ENCODE results near the gene NR2C2.

NR2C2 gene

GRCh38 chr3:15044326-15044725 is 96.9 kb downstream of the NR2C2 start:
- H3K27me3 ChIP-seq (ENCODE audit: insufficient read depth, low read length, poor library complexity), result no peaks in the 10 kb centered on the region
- H3K56ac ChIP-seq (ENCODE audit: low read length), result no peak overlapping the region
- DNase-seq, result no peak
- H2BK15ac ChIP-seq (replicated peaks; ENCODE audit: low read depth), result no peak overlapping the region
- H4K5ac ChIP-seq (ENCODE audit: low read length), result no peak overlapping the region
- no peak overlapping the region for H3K18ac ChIP-seq (ENCODE audit: low read length)
- H3K27ac ChIP-seq (ENCODE audit: low read depth, low read length), result no peak overlapping the region
- no peak overlapping the region for H4K8ac ChIP-seq (ENCODE audit: low read depth, low read length)
- WGBS (ENCODE audit: extremely low coverage, insufficient coverage, low lambda C conversion rate), result no CpG with 5 or more reads among the region's 7 CpGs
- H3K79me1 ChIP-seq (ENCODE audit: low read length), result no peaks in the 10 kb centered on the region
- no peaks in the 10 kb centered on the region for H3K79me2 ChIP-seq (ENCODE audit: control insufficient read depth, insufficient read depth, low read length)
- no peak overlapping the region for H2BK120ac ChIP-seq (ENCODE audit: low read depth, low read length)
- no peak overlapping the region for H3K9ac ChIP-seq (ENCODE audit: low read length)
- no peak overlapping the region for H3K4me2 ChIP-seq (ENCODE audit: low read length)
- H3K23ac ChIP-seq (ENCODE audit: low read length), result no peak overlapping the region
- H3K4ac ChIP-seq (ENCODE audit: low read depth, low read length), result no peak overlapping the region
- no peak overlapping the region for H2AK5ac ChIP-seq (ENCODE audit: low read length)
- no peak overlapping the region for H3K4me3 ChIP-seq (ENCODE audit: low read length)
- H2BK5ac ChIP-seq (ENCODE audit: low read length), result no peak overlapping the region
- H3K36me3 ChIP-seq (ENCODE audit: control insufficient read depth, insufficient read depth, low read length), result peaks cover 28% of the 10 kb centered on the region
- no peaks in the 10 kb centered on the region for H3K4me1 ChIP-seq (ENCODE audit: control insufficient read depth, low read depth, low read length)

GRCh38 chr3:15045667-15046066 is 98.3 kb downstream of the NR2C2 start:
- no peak overlapping the region for H3K18ac ChIP-seq (ENCODE audit: low read length)
- H3K36me3 ChIP-seq (ENCODE audit: control insufficient read depth, insufficient read depth, low read length), result peaks cover 26% of the 10 kb centered on the region
- H3K4me3 ChIP-seq (ENCODE audit: low read length), result no peak overlapping the region
- H3K27ac ChIP-seq (ENCODE audit: low read depth, low read length), result no peak overlapping the region
- H3K4me2 ChIP-seq (ENCODE audit: low read length), result no peak overlapping the region
- no peak overlapping the region for H3K23ac ChIP-seq (ENCODE audit: low read length)
- H2BK120ac ChIP-seq (ENCODE audit: low read depth, low read length), result no peak overlapping the region
- H2BK15ac ChIP-seq (replicated peaks; ENCODE audit: low read depth), result no peak overlapping the region
- no peaks in the 10 kb centered on the region for H3K4me1 ChIP-seq (ENCODE audit: control insufficient read depth, low read depth, low read length)
- H3K4ac ChIP-seq (ENCODE audit: low read depth, low read length), result no peak overlapping the region
- no peaks in the 10 kb centered on the region for H3K27me3 ChIP-seq (ENCODE audit: insufficient read depth, low read length, poor library complexity)
- WGBS (ENCODE audit: extremely low coverage, insufficient coverage, low lambda C conversion rate), result no CpG with 5 or more reads among the region's 1 CpG
- no peak overlapping the region for H4K5ac ChIP-seq (ENCODE audit: low read length)
- no peaks in the 10 kb centered on the region for H3K79me2 ChIP-seq (ENCODE audit: control insufficient read depth, insufficient read depth, low read length)
- H3K79me1 ChIP-seq (ENCODE audit: low read length), result peaks cover 2% of the 10 kb centered on the region
- no peak overlapping the region for H2BK5ac ChIP-seq (ENCODE audit: low read length)
- no peak for DNase-seq
- no peak overlapping the region for H3K9ac ChIP-seq (ENCODE audit: low read length)
- no peak overlapping the region for H4K8ac ChIP-seq (ENCODE audit: low read depth, low read length)
- H3K56ac ChIP-seq (ENCODE audit: low read length), result no peak overlapping the region
- no peak overlapping the region for H2AK5ac ChIP-seq (ENCODE audit: low read length)

- no peak overlapping the region for H3K27ac ChIP-seq (ENCODE audit: low read depth, low read length)
- no peak overlapping the region for H3K56ac ChIP-seq (ENCODE audit: low read length)
- no peak overlapping the region for H3K9ac ChIP-seq (ENCODE audit: low read length)
- H3K27me3 ChIP-seq (ENCODE audit: insufficient read depth, low read length, poor library complexity), result no peaks in the 10 kb centered on the region
- WGBS (ENCODE audit: extremely low coverage, insufficient coverage, low lambda C conversion rate), result no CpG with 5 or more reads among the region's 2 CpGs
- no peak overlapping the region for H2AK5ac ChIP-seq (ENCODE audit: low read length)
- no peak overlapping the region for H3K4me2 ChIP-seq (ENCODE audit: low read length)
- H3K23ac ChIP-seq (ENCODE audit: low read length), result no peak overlapping the region
- no peak overlapping the region for H3K4me3 ChIP-seq (ENCODE audit: low read length)
- H3K79me1 ChIP-seq (ENCODE audit: low read length), result peaks cover 4% of the 10 kb centered on the region
- no peak overlapping the region for H2BK15ac ChIP-seq (replicated peaks; ENCODE audit: low read depth)
- DNase-seq, result no peak
- no peak overlapping the region for H4K5ac ChIP-seq (ENCODE audit: low read length)
- H4K8ac ChIP-seq (ENCODE audit: low read depth, low read length), result no peak overlapping the region
- H2BK120ac ChIP-seq (ENCODE audit: low read depth, low read length), result no peak overlapping the region
- peaks cover 15% of the 10 kb centered on the region for H3K36me3 ChIP-seq (ENCODE audit: control insufficient read depth, insufficient read depth, low read length)
- no peak overlapping the region for H3K4ac ChIP-seq (ENCODE audit: low read depth, low read length)
- H3K4me1 ChIP-seq (ENCODE audit: control insufficient read depth, low read depth, low read length), result no peaks in the 10 kb centered on the region
- H3K18ac ChIP-seq (ENCODE audit: low read length), result no peak overlapping the region
- no peak overlapping the region for H2BK5ac ChIP-seq (ENCODE audit: low read length)
- H3K79me2 ChIP-seq (ENCODE audit: control insufficient read depth, insufficient read depth, low read length), result no peaks in the 10 kb centered on the region
These were observed 102.2 kb downstream of the NR2C2 start for GRCh38 chr3:15049584-15049983.

GRCh38 chr3:15050405-15051092 is 103.2 kb downstream of the NR2C2 start:
- Histone ChIP-seq H3K27ac (ENCODE audit: low read depth, low read length) (no peak overlapping the region), H3K27me3 (ENCODE audit: insufficient read depth, low read length, poor library complexity) (no peaks in the 10 kb centered on the region), H3K4me2 (ENCODE audit: low read length) (no peak overlapping the region), H3K36me3 (ENCODE audit: control insufficient read depth, insufficient read depth, low read length) (peaks cover 11% of the 10 kb centered on the region), H2BK15ac (replicated peaks; ENCODE audit: low read depth) (no peak overlapping the region), H3K18ac (ENCODE audit: low read length) (no peak overlapping the region), H3K9ac (ENCODE audit: low read length) (no peak overlapping the region), H3K56ac (ENCODE audit: low read length) (no peak overlapping the region), H4K8ac (ENCODE audit: low read depth, low read length) (no peak overlapping the region), H3K4ac (ENCODE audit: low read depth, low read length) (no peak overlapping the region), H3K4me1 (ENCODE audit: control insufficient read depth, low read depth, low read length) (no peaks in the 10 kb centered on the region), H4K5ac (ENCODE audit: low read length) (no peak overlapping the region), H3K23ac (ENCODE audit: low read length) (no peak overlapping the region), H2BK5ac (ENCODE audit: low read length) (no peak overlapping the region), H3K79me2 (ENCODE audit: control insufficient read depth, insufficient read depth, low read length) (peaks cover 5% of the 10 kb centered on the region), H2AK5ac (ENCODE audit: low read length) (no peak overlapping the region), H3K79me1 (ENCODE audit: low read length) (peaks cover 6% of the 10 kb centered on the region), H2BK120ac (ENCODE audit: low read depth, low read length) (no peak overlapping the region), H3K4me3 (ENCODE audit: low read length) (no peak overlapping the region)
- WGBS (ENCODE audit: extremely low coverage, insufficient coverage, low lambda C conversion rate), result no CpG with 5 or more reads among the region's 3 CpGs
- DNase-seq, result no peak

- H3K4me1 ChIP-seq (ENCODE audit: control insufficient read depth, low read depth, low read length), result no peaks in the 10 kb centered on the region
- DNase-seq, result peak; percentile 88
- WGBS (ENCODE audit: extremely low coverage, insufficient coverage, low lambda C conversion rate), result no CpG with 5 or more reads among the region's 1 CpG
These were observed 104.1 kb downstream of the NR2C2 start for GRCh38 chr3:15051531-15051930.

More at GRCh38 chr3:15051531-15051930, 104.1 kb downstream of the NR2C2 start:
- peaks cover 8% of the 10 kb centered on the region for H3K79me2 ChIP-seq (ENCODE audit: control insufficient read depth, insufficient read depth, low read length)
- H3K4me3 ChIP-seq (ENCODE audit: low read length), result no peak overlapping the region
- H2BK15ac ChIP-seq (replicated peaks; ENCODE audit: low read depth), result no peak overlapping the region
- peaks cover 10% of the 10 kb centered on the region for H3K36me3 ChIP-seq (ENCODE audit: control insufficient read depth, insufficient read depth, low read length)
- no peak overlapping the region for H4K8ac ChIP-seq (ENCODE audit: low read depth, low read length)
- no peaks in the 10 kb centered on the region for H3K27me3 ChIP-seq (ENCODE audit: insufficient read depth, low read length, poor library complexity)
- H4K5ac ChIP-seq (ENCODE audit: low read length), result no peak overlapping the region
- no peak overlapping the region for H2BK120ac ChIP-seq (ENCODE audit: low read depth, low read length)
- no peak overlapping the region for H2AK5ac ChIP-seq (ENCODE audit: low read length)
- no peak overlapping the region for H3K9ac ChIP-seq (ENCODE audit: low read length)
- no peak overlapping the region for H3K23ac ChIP-seq (ENCODE audit: low read length)
- H3K79me1 ChIP-seq (ENCODE audit: low read length), result peaks cover 9% of the 10 kb centered on the region
- H3K56ac ChIP-seq (ENCODE audit: low read length), result no peak overlapping the region
- no peak overlapping the region for H3K4me2 ChIP-seq (ENCODE audit: low read length)
- no peak overlapping the region for H3K18ac ChIP-seq (ENCODE audit: low read length)
- H2BK5ac ChIP-seq (ENCODE audit: low read length), result no peak overlapping the region
- H3K27ac ChIP-seq (ENCODE audit: low read depth, low read length), result no peak overlapping the region
- H3K4ac ChIP-seq (ENCODE audit: low read depth, low read length), result no peak overlapping the region

All from mesendoderm (in vitro differentiated cells).